Testis (tissue), 2 donors: ENCODE results near the gene TOM1L2.

Experiments used
- POLR2A ChIP-seq: fragments of 450-650 bp; IDR thresholded peaks from one replicate; pipeline ENCODE4 v1.6.1; 2017; ENCODE audit warnings: antibody characterized with exemption, mild to moderate bottlenecking, moderate library complexity
- TF ChIP-seq, protein P1 (sequence below), 3 experiments: fragments of 450-650 bp in 2 of 3; fragments of 200-600 bp in 1 of 3; sonication (generic) in 1 of 3; IDR thresholded peaks; one replicate each; pipeline ENCODE4 v1.5.1; 2016 to 2019; ENCODE audit warnings: antibody characterized with exemption in 3 of 3, mild to moderate bottlenecking in 2 of 3, moderate library complexity in 1 of 3

DNA sequence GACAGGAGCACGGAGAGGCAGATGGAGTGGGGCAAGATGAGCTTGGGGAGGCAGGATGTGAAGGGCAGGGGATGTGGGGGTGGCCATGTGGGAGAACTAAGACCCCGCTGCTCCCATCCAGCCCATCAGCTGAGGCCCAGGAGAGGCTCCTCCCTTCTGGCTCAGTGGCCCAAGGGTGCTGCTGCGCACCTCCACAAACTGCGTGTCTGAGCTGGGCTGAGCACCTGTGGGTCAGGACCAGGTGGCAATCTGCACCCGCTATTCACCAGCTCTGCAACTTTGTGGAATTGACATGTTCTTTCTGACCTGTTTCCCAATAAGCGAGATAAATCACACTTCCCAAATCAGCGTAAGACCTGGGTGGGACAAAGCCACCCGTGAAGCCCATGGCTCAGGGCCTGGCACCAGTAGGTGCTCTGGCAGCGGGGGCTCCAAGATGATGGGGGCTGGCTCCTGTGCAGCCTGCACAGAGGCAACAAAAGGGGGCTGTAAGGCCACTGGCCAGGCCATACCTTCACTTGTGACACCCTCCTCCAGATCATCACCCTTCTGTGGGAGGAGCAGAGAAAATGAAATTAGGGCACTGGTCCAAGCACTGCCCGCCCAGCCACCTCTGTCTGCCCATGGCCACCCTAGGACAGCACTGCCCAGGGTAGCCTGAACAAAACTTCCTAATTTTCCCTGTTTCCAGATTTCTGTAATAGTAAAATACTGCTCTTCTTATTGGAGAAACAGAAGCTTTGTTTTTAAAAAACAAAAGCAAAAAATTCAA is 123.7 kb downstream of the TOM1L2 start:
- TF ChIP-seq, protein P1, sequence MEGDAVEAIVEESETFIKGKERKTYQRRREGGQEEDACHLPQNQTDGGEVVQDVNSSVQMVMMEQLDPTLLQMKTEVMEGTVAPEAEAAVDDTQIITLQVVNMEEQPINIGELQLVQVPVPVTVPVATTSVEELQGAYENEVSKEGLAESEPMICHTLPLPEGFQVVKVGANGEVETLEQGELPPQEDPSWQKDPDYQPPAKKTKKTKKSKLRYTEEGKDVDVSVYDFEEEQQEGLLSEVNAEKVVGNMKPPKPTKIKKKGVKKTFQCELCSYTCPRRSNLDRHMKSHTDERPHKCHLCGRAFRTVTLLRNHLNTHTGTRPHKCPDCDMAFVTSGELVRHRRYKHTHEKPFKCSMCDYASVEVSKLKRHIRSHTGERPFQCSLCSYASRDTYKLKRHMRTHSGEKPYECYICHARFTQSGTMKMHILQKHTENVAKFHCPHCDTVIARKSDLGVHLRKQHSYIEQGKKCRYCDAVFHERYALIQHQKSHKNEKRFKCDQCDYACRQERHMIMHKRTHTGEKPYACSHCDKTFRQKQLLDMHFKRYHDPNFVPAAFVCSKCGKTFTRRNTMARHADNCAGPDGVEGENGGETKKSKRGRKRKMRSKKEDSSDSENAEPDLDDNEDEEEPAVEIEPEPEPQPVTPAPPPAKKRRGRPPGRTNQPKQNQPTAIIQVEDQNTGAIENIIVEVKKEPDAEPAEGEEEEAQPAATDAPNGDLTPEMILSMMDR (IDR thresholded peaks at IDR 0.05): no peak
- TF ChIP-seq POLR2A: no peak
